Prostate gland (tissue), 2 donors: ENCODE results near the gene PDIA5. TPM values are rescaled to one million over a fixed set of nuclear protein-coding genes. Genes with fewer than 3 reads are reported as not detected.
"Not testable (repeated sequence)": the region's sequence is repeated elsewhere in the genome, so short reads cannot be mapped to it uniquely, and the experiment has no call there.

Experiments
- DNase-seq: peaks from one replicate; pipeline ENCODE4 v3.0.0-alpha.2; 2019; ENCODE audit warnings: low spot score
- H3K27ac ChIP-seq, 2 donors: fragments of 200-600 bp; sonication (generic); 2 replicates each; pipeline ENCODE4 v1.5.1; 2017 to 2019
- H3K27me3 ChIP-seq: fragments of 200-600 bp; sonication (generic); replicated peaks from 2 replicates; pipeline ENCODE4 v1.5.1; 2019; ENCODE audit not compliant: insufficient read depth
- H3K36me3 ChIP-seq, 2 donors: fragments of 200-600 bp; sonication (generic); 1 replicate in 1 of 2; 2 replicates in 1 of 2; pipeline versions ENCODE4 v1.5.1 to v1.8.1; 2017 to 2019
- H3K4me1 ChIP-seq: fragments of 200-600 bp; sonication (generic); replicated peaks from 2 replicates; pipeline ENCODE4 v1.5.1; 2019
- H3K4me3 ChIP-seq, 2 donors: fragments of 200-600 bp; sonication (generic); 2 replicates each; pipeline ENCODE4 v1.5.1; 2017 to 2019
- H3K9me3 ChIP-seq: fragments of 200-600 bp; sonication (generic); 2 replicates; pipeline ENCODE4 v1.5.1; 2017
- POLR2A ChIP-seq: fragments of 450-650 bp; IDR thresholded peaks from one replicate; pipeline ENCODE4 v1.6.1; 2016; ENCODE audit warnings: antibody characterized with exemption, mild to moderate bottlenecking
- POLR2AphosphoS5 ChIP-seq: sonication (generic); formaldehyde crosslinking; IDR thresholded peaks from one replicate; pipeline ENCODE4 v1.6.1; 2017; ENCODE audit warnings: antibody characterized with exemption
- WGBS: methylation state at CpG from one replicate; pipeline ENCODE4 v1.1.5; 2018; 5-methylcytosine and 5-hydroxymethylcytosine counted together
- intact Hi-C: fragments of 100-400 bp; cut with DNase I; formaldehyde crosslinking; loops from one replicate; pipeline ENCODE4 v1.14.2; 2022
- total RNA-seq, 2 donors: library from RNA; depleted of rRNA; stranded (reverse); fragments of >200 nt; gene quantifications; one replicate each; pipeline ENCODE4 v1.1.0, GENCODE V29; 2016
- TF ChIP-seq, protein P1 (sequence below), 4 experiments: fragments of 200-600 bp in 2 of 4; fragments of 450-650 bp in 2 of 4; sonication (generic) in 2 of 4; IDR thresholded peaks; 1 replicate in 3 of 4; 2 replicates in 1 of 4; pipeline ENCODE4 v1.5.1; 2016 to 2019; ENCODE audit warnings: antibody characterized with exemption in 4 of 4, mild to moderate bottlenecking in 2 of 4, moderate library complexity in 2 of 4

Gene PDIA5
- total RNA-seq, 2 donors from 2014 or later: 67.9 to 75.9 TPM

DNA sequence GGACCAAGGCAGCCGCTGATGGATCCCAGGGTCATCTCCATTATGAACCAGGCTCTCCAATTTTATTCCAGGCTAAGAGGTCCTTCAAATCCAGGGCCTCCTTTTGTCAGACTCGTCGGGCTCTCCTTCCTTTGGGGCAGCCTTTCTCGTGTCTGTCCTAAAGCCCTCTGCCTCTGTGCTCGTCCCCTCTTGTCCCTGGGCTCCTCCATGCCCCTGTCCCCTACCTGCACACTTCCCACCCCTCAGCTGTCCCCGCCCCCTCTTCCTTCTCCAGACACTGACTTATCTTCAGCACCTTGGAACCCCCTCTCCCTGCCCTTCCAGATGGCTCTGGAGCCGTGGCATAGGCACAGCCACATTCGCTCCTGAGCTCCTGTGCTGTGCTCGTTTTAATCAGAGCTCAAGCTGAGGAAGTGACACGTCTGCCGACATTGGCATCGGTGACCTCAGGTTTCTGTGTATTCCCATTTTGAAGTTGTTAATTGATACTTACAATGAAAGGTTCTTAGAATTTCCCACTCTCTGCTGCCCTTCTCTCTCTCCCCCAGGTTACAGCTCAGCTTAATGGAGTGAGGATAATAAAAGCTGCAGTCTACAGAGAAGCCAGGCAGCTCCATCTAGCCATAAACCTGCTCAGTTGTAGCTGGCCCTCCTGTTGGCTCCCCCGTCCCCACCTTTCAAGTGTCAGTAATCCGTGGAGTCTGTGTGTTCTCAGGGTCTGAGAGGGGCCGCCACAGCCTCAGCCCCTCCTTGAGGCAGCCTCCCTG, 83.8 kb downstream of the PDIA5 start:
- Histone ChIP-seq H3K4me1 (no peaks in the 10 kb centered on the region), H3K36me3 (no peaks in the 10 kb centered on the region), H3K9me3 (no peaks in the 10 kb centered on the region), H3K27me3 (no peaks in the 10 kb centered on the region), H3K4me3 (no peak overlapping the region), H3K27ac (no peak overlapping the region)
- intact Hi-C loops: no loop called here
- no peak for DNase-seq
- TF ChIP-seq POLR2AphosphoS5: no peak
- TF ChIP-seq, protein P1, sequence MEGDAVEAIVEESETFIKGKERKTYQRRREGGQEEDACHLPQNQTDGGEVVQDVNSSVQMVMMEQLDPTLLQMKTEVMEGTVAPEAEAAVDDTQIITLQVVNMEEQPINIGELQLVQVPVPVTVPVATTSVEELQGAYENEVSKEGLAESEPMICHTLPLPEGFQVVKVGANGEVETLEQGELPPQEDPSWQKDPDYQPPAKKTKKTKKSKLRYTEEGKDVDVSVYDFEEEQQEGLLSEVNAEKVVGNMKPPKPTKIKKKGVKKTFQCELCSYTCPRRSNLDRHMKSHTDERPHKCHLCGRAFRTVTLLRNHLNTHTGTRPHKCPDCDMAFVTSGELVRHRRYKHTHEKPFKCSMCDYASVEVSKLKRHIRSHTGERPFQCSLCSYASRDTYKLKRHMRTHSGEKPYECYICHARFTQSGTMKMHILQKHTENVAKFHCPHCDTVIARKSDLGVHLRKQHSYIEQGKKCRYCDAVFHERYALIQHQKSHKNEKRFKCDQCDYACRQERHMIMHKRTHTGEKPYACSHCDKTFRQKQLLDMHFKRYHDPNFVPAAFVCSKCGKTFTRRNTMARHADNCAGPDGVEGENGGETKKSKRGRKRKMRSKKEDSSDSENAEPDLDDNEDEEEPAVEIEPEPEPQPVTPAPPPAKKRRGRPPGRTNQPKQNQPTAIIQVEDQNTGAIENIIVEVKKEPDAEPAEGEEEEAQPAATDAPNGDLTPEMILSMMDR (IDR thresholded peaks at IDR 0.05): no peak
- no peak for TF ChIP-seq POLR2A
- 90% methylated on average over 15 of the region's 15 CpGs for WGBS

DNA sequence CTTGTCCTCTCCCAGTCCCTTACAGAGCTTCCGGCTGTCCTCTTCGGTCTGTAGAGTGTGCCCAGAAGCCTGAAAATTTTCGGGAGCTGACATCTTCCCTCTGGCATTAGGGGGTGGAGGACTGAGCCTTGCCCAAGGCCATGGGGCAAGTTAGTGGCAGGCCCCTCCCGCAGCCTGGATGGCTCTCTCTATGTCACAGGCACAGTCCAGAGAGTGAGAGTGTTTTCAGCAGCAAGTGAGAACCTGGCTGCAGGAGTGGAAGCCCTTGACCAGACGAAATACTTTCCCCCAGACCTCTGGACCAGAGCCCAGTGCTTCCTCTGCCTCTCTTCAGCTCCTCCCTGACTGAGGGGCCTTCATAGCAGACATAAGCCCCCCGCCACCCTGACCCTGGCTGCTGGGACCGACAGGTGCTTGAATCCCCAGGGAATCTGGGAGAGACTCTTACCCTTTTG, 84.5 kb downstream of the PDIA5 start:
- Histone ChIP-seq H3K27ac (no peak overlapping the region), H3K4me3 (no peak overlapping the region), H3K36me3 (no peaks in the 10 kb centered on the region), H3K27me3 (no peaks in the 10 kb centered on the region), H3K4me1 (no peaks in the 10 kb centered on the region), H3K9me3 (no peaks in the 10 kb centered on the region)
- intact Hi-C loops: no loop called here
- WGBS: 88% methylated on average over 7 of the region's 7 CpGs
- DNase-seq: no peak
- TF ChIP-seq, protein P1 (IDR thresholded peaks at IDR 0.05): no peak
- no peak for TF ChIP-seq POLR2AphosphoS5
- TF ChIP-seq POLR2A: no peak

GRCh38 chr3:123151853-123152420, 85.1 kb downstream of the PDIA5 start:
- H3K4me1 ChIP-seq, DNase-seq, H3K27ac ChIP-seq, H3K27me3 ChIP-seq, H3K9me3 ChIP-seq, H3K36me3 ChIP-seq, H3K4me3 ChIP-seq, intact Hi-C loops: not testable (repeated sequence)
- WGBS: 60% methylated on average over 3 of the region's 3 CpGs

DNA sequence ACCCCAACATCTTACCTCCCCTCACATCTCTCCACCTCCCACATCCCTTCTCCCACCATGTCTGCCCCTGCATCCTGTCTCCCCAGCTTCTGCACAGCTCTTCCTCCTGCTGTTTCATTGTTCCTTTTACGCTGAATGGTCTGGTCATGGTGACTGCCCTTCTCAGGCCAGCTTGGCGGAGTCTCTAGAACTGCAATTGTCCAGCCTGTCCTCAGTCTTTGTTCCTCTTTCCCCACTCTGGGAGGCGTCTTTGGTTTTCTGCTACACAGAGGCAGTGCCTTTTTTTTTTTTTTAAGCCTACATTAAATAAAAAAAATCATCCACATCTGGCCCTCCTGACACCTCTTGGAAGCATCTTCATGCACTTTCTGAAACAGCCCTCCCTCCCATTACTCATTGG, 85.9 kb downstream of the PDIA5 start:
- no peak for TF ChIP-seq POLR2A
- TF ChIP-seq POLR2AphosphoS5: no peak
- TF ChIP-seq, protein P1 (IDR thresholded peaks at IDR 0.05): no peak
- intact Hi-C loops: no loop called here
- 94% methylated on average over 3 of the region's 3 CpGs for whole genome bisulfite sequencing
- no peak for DNase-seq
- no peaks in the 10 kb centered on the region for H3K9me3 ChIP-seq
- no peaks in the 10 kb centered on the region for H3K4me1 ChIP-seq
- no peaks in the 10 kb centered on the region for H3K27me3 ChIP-seq
- H3K27ac ChIP-seq: no peak overlapping the region
- H3K4me3 ChIP-seq: no peak overlapping the region
- no peaks in the 10 kb centered on the region for H3K36me3 ChIP-seq

- Histone ChIP-seq H3K27ac (no peak overlapping the region), H3K9me3 (no peaks in the 10 kb centered on the region), H3K4me1 (peaks cover 2% of the 10 kb centered on the region), H3K36me3 (no peaks in the 10 kb centered on the region), H3K4me3 (no peak overlapping the region), H3K27me3 (no peaks in the 10 kb centered on the region)
- no peak for DNase-seq
- WGBS: 92% methylated on average over 6 of the region's 6 CpGs
- intact Hi-C loops: no loop called here
- TF ChIP-seq, protein P1 (IDR thresholded peaks at IDR 0.05): no peak
- no peak for TF ChIP-seq POLR2AphosphoS5
- TF ChIP-seq POLR2A: no peak
Measured at GRCh38 chr3:123153125-123154019, 86.5 kb downstream of the PDIA5 start.
